ENCODE data around the gene PRRT2. TPM values are rescaled to one million over a fixed set of nuclear protein-coding genes. Genes with fewer than 3 reads are reported as not detected.
A peak's percentile ranks its signal among the peaks of the same experiment; 100 is the strongest.

The PRRT2 gene
- total RNA-seq, 1 experiment from 2014 or later: 9.7 TPM

- intact Hi-C loops (cut with micrococcal nuclease; ENCODE audit: unreplicated experiment) (loop anchor here (10.0 kb wide), 1 partner anchor 122 kb away; no protein-coding TSS in a partner anchor), in situ Hi-C loops (cut with HindIII; ENCODE audit: low pct_unique_long_range_greater_than_20kb, low sequenced_read_pairs) (no loop called here)
- Histone ChIP-seq H3K9me3 (ENCODE audit: control insufficient read depth, insufficient read depth, low read depth, low read length) (no peaks in the 10 kb centered on the region), H3K4me3 (ENCODE audit: low read depth in 2 of 2, low read length in 2 of 2) (peak overlapping the region; percentile 86 to 92), H3K4me1 (ENCODE audit: control insufficient read depth, insufficient read depth, low read length) (peaks cover 67% of the 10 kb centered on the region), H3K27ac (ENCODE audit: low read length) (peak overlapping the region; percentile 97), H3K27me3 (ENCODE audit: control insufficient read depth, insufficient read depth, low read length) (no peaks in the 10 kb centered on the region), H3K36me3 (ENCODE audit: control insufficient read depth, insufficient read depth, low read length) (peaks cover 3% of the 10 kb centered on the region)
- DNase-seq (ENCODE audit: low read depth, low spot score): no peak
- POLR2A ChIA-PET: interaction anchor here (0.7 kb wide), 1 partner anchor 72 kb away, joined by 20 read pairs; no protein-coding TSS in a partner anchor
- CTCF ChIA-PET: interaction anchor here (0.6 to 1.7 kb wide), 5 partner anchors 9 to 245 kb away, joined by 3 to 20 read pairs (median 5); no protein-coding TSS in a partner anchor
- TF ChIP-seq SIN3A (IDR thresholded peaks at IDR 0.05; ENCODE audit: borderline replicate concordance, insufficient read depth, low read depth, low read length) (0 out of 2 replicates have a peak, but pooled peaks have one; percentile 7), CTCF (IDR thresholded peaks at IDR 0.05) (no peak), POLR2AphosphoS5 (IDR thresholded peaks at IDR 0.05; ENCODE audit: low read depth, low read length) (peak; percentile 51)
- peak; percentile 52 for ATAC-seq
- no TSS peak for BruUV-seq (replicated peaks)
These were observed 4.9 kb downstream of the PRRT2 start for GRCh38 chr16:29816694-29817441.

GRCh38 chr16:29818082-29818481 is 6.1 kb downstream of the PRRT2 start:
- Histone ChIP-seq H3K27ac (ENCODE audit: low read length) (peak overlapping the region; percentile 59), H3K9me3 (ENCODE audit: control insufficient read depth, insufficient read depth, low read depth, low read length) (no peaks in the 10 kb centered on the region), H3K4me3 (ENCODE audit: low read depth in 2 of 2, low read length in 2 of 2) (peak overlapping the region in 1 of 2 experiments; percentile 7; a peak in 1 of 4 replicates), H3K4me1 (ENCODE audit: control insufficient read depth, insufficient read depth, low read length) (peaks cover 68% of the 10 kb centered on the region), H3K36me3 (ENCODE audit: control insufficient read depth, insufficient read depth, low read length) (peaks cover 3% of the 10 kb centered on the region), H3K27me3 (ENCODE audit: control insufficient read depth, insufficient read depth, low read length) (no peaks in the 10 kb centered on the region)
- TF ChIP-seq TCF7L2 (IDR thresholded peaks at IDR 0.05; ENCODE audit: low read depth, low read length): no peak
- TF ChIP-seq CTCF (IDR thresholded peaks at IDR 0.05): no peak
- no peak for TF ChIP-seq REST (IDR thresholded peaks at IDR 0.05; ENCODE audit: insufficient read depth in 1 of 2, low read depth in 2 of 2, low read length in 1 of 2)
- TF ChIP-seq SIN3A (IDR thresholded peaks at IDR 0.05; ENCODE audit: borderline replicate concordance, insufficient read depth, low read depth, low read length): no peak
- TF ChIP-seq POLR2AphosphoS5 (IDR thresholded peaks at IDR 0.05; ENCODE audit: low read depth, low read length): no peak
- in situ Hi-C loops (cut with HindIII; ENCODE audit: low pct_unique_long_range_greater_than_20kb, low sequenced_read_pairs): no loop called here
- POLR2A ChIA-PET: no interaction called here
- BruUV-seq (replicated peaks): TSS peak; percentile 50
- ATAC-seq: no peak
- no peak for DNase-seq (ENCODE audit: low read depth, low spot score)
- intact Hi-C loops (cut with micrococcal nuclease; ENCODE audit: unreplicated experiment): loop anchor here (10.0 kb wide), 1 partner anchor 123 kb away; no protein-coding TSS in a partner anchor
- CTCF ChIA-PET: interaction anchor here (0.7 kb wide), 1 partner anchor 8 kb away, joined by 20 read pairs; no protein-coding TSS in a partner anchor

Data from Panc1 (cell line).